K562 (cell line): ENCODE data around the gene LIPM. TPM values are rescaled to one million over a fixed set of nuclear protein-coding genes. Genes with fewer than 3 reads are reported as not detected.

Source experiments
- ATAC-seq: fragments of 200-7000 bp; cut with Tn5 transposase; 3 replicates; pipeline ENCODE4 v1.9.1; 2020; ENCODE audit warnings: moderate library complexity
- BruUV-seq: library from RNA; stranded (reverse); fragments of 400-500 nt; replicated peaks from 2 replicates; lab custom pipeline; 2021; lab: Mats Ljungman, UMichigan
- CTCF ChIA-PET: fragments of 300-600 bp; formaldehyde crosslinking; extraction: SDS; loops from one replicate; lab custom pipeline; 2021; ENCODE audit warnings: low intra/inter-chr PET ratio; lab: Yijun Ruan, JAX
- POLR2A ChIA-PET: fragments of 300-600, 350-650 bp; sonication (Branson Sonifier 250); formaldehyde crosslinking; extraction: SDS; loops from one replicate; lab custom pipeline; 2021; ENCODE audit warnings: antibody characterized with exemption, inconsistent platforms; lab: Yijun Ruan, JAX
- DNase-seq, 4 experiments: peaks; one replicate each; pipeline versions ENCODE4 v3.0.0 to v3.0.0-alpha.2; 2011 to 2018; ENCODE audit warnings: low spot score in 3 of 4, mixed read lengths in 3 of 4; ENCODE audit errors: extremely low read depth in 1 of 4
- FAIRE-seq: peaks from 2 replicates; lab custom pipeline; 2011; peaks lifted over from hg19 to GRCh38; lab: Jason Lieb, UNC
- H2AFZ ChIP-seq: 2 replicates; pipeline ENCODE4 v1.6.0; 2011; ENCODE audit warnings: low read depth, low read length, control low read depth, inconsistent platforms
- H3K27ac ChIP-seq: fragments of 200-600 bp; 3 replicates; pipeline ENCODE4 v1.8.0; 2011; ENCODE audit warnings: low read depth, mild to moderate bottlenecking, control low read depth, inconsistent platforms, low read length, moderate library complexity, mixed read lengths; ENCODE audit errors: extremely low read depth
- H3K27me3 ChIP-seq, 2 experiments: fragments of 300-600 bp in 1 of 2; 2 replicates in 1 of 2; 3 replicates in 1 of 2; pipeline versions ENCODE4 v1.6.0 to v1.8.0; 2011; ENCODE audit warnings: inconsistent platforms in 2 of 2, low read length in 2 of 2, mild to moderate bottlenecking in 1 of 2, mixed read lengths in 1 of 2, moderate library complexity in 1 of 2; ENCODE audit not compliant: control insufficient read depth in 2 of 2, insufficient read depth in 2 of 2
- H3K36me3 ChIP-seq: fragments of 300-600 bp; 3 replicates; pipeline ENCODE4 v1.8.0; 2011; ENCODE audit warnings: mild to moderate bottlenecking, low read length, inconsistent platforms; ENCODE audit not compliant: control insufficient read depth, insufficient read depth
- H3K4me1 ChIP-seq, 2 experiments: fragments of 200-600 bp in 1 of 2; replicated peaks in 1 of 2; 2 replicates in 1 of 2; 3 replicates in 1 of 2; pipeline versions ENCODE4 v1.5.1 to v1.8.0; 2011; ENCODE audit warnings: inconsistent platforms in 2 of 2, low read length in 2 of 2, mild to moderate bottlenecking in 1 of 2, mixed read lengths in 1 of 2, moderate library complexity in 1 of 2; ENCODE audit not compliant: control insufficient read depth in 2 of 2, insufficient read depth in 2 of 2
- H3K4me2 ChIP-seq: 2 replicates; pipeline ENCODE4 v1.6.1; 2011; ENCODE audit warnings: low read length, control low read depth, inconsistent platforms, mixed read lengths; ENCODE audit not compliant: insufficient read depth
- H3K4me3 ChIP-seq: fragments of 200-600 bp; sonication (generic), shearing (Covaris generic); 2 replicates; pipeline ENCODE4 v1.5.1; 2016; ENCODE audit warnings: control low read depth, inconsistent platforms
- H3K79me2 ChIP-seq: fragments of 200-600 bp; 3 replicates; pipeline ENCODE4 v1.8.0; 2011; ENCODE audit warnings: low read length, inconsistent platforms; ENCODE audit not compliant: control insufficient read depth, insufficient read depth
- H3K9ac ChIP-seq, 2 experiments: 2 replicates each; pipeline versions ENCODE4 v1.6.0 to v1.6.1; 2011; ENCODE audit warnings: low read depth in 2 of 2, low read length in 2 of 2, control low read depth in 1 of 2, inconsistent platforms in 1 of 2, mild to moderate bottlenecking in 1 of 2, mixed read lengths in 1 of 2; ENCODE audit not compliant: insufficient read depth in 1 of 2
- H3K9me1 ChIP-seq: one replicate; pipeline ENCODE4 v1.6.0; 2011; ENCODE audit warnings: inconsistent platforms, mild to moderate bottlenecking, low read length, moderate library complexity; ENCODE audit not compliant: control insufficient read depth, insufficient read depth
- H3K9me3 ChIP-seq: replicated peaks from 2 replicates; pipeline ENCODE4 v1.5.1; 2011; ENCODE audit warnings: low read depth, low read length, inconsistent platforms; ENCODE audit not compliant: control insufficient read depth, insufficient read depth
- H4K20me1 ChIP-seq: replicated peaks from 2 replicates; pipeline ENCODE4 v1.6.1; 2011; ENCODE audit warnings: low read length, inconsistent platforms, mixed read lengths; ENCODE audit not compliant: control insufficient read depth, insufficient read depth
- ATF3 ChIP-seq, 2 experiments: fragments of 450-650 bp in 1 of 2; sonication (generic) in 1 of 2; formaldehyde crosslinking in 1 of 2; IDR thresholded peaks in 1 of 2; conservative IDR thresholded peaks in 1 of 2; 2 replicates each; pipeline versions ENCODE4 v1.6.1 to v1.8.1; 2016 to 2023; ENCODE audit warnings: mild to moderate bottlenecking in 2 of 2, moderate library complexity in 2 of 2, inconsistent platforms in 1 of 2, missing genetic modification reagents in 1 of 2
- C11orf30 ChIP-seq: fragments of 450-650 bp; IDR thresholded peaks from 2 replicates; pipeline ENCODE4 v1.6.1; 2016; ENCODE audit warnings: low read depth, mild to moderate bottlenecking
- HBP1 ChIP-seq: fragments of 450-650 bp; formaldehyde crosslinking; IDR thresholded peaks from 2 replicates; pipeline ENCODE4 v1.4.0; 2022; ENCODE audit warnings: missing genetic modification characterization
- HMGXB4 ChIP-seq: sonication (generic); formaldehyde crosslinking; IDR thresholded peaks from 2 replicates; pipeline ENCODE4 v1.8.1; 2023; ENCODE audit warnings: mild to moderate bottlenecking, missing genetic modification reagents
- MTA2 ChIP-seq: fragments of 450-650 bp; IDR thresholded peaks from 2 replicates; pipeline ENCODE4 v1.6.1; 2016; ENCODE audit warnings: low read depth
- WGBS: fragments of 100-300 bp; shearing (Covaris generic); methylation state at CpG from one replicate; pipeline ENCODE4 v1.1.6; 2016; ENCODE audit warnings: low coverage, mixed read lengths; ENCODE audit not compliant: insufficient coverage; ENCODE audit errors: missing lambda C conversion rate; 5-methylcytosine and 5-hydroxymethylcytosine counted together
- in situ Hi-C: fragments of 300-500 bp; cut with MboI; formaldehyde crosslinking; loops from 4 replicates; pipeline ENCODE4 v1.15.0; 2018; ENCODE audit warnings: inconsistent platforms, mixed read lengths
- intact Hi-C: fragments of 100-400 bp; cut with micrococcal nuclease; formaldehyde crosslinking; loops from 2 replicates; pipeline ENCODE4 v1.14.2; 2022
- polyA plus RNA-seq, 8 experiments: library from polyadenylated mRNA; depleted of rRNA in 4 of 8; stranded (reverse) in 5 of 8; unstranded in 3 of 8; fragments of >200 nt; fragmentation: Nextera tagmentation in 2 of 8; fragmentation: Illumina TruSeq in 1 of 8; extraction: Ambion mirVana in 2 of 8; extraction: Trizol in 1 of 8; gene quantifications; 2 replicates each; pipeline versions ENCODE4 v1.2.1 to v1.2.3, GENCODE V29; 2011 to 2014; ENCODE audit warnings: inconsistent platforms in 1 of 8, missing spikeins in 1 of 8
- total RNA-seq, 7 experiments: library from RNA; depleted of rRNA in 6 of 7; stranded (reverse); fragments of >200 nt in 6 of 7; fragmentation: Illumina TruSeq in 2 of 7; extraction: Trizol in 2 of 7; gene quantifications; 2 replicates each; pipeline versions ENCODE4 v1.2.1 to v1.2.3, GENCODE V29; 2011 to 2021; ENCODE audit warnings: low replicate concordance in 1 of 7

LIPM gene
- total and polyA plus RNA-seq, 9 of the 15 experiments (the other 6 are each of a cell fraction or from before 2014, with no cell fraction given) = not detected

DNA sequence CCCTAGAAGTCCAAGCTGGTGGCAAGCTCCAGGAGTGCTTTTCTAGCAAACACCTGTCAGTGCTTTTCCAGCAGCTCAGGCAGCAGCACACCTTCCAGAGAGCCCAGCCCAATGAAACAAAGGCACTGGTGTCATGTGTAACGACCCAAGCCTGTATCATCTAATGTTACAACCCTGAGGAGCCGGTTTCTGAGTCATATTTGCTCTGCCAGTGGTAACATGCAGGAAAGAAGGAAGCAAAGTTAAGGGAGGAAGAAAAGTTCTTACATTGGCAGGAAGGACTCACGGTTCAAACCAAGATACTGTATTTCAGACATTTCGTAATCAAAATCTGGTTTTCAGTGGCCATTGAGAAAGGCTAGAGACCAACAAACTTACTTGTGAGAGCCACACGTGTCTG, 49.2 kb downstream of the LIPM start, which contains the start of gene ANKRD22:
Gene ANKRD22, minus strand, starts transcription at position 139 of the 400 bp plus-strand sequence. CDS start 237 bp downstream, outside the sequence.
- H3K27me3 ChIP-seq = no peaks in the 10 kb centered on the region
- FAIRE-seq (no peak), DNase-seq (no peak), ATAC-seq (no peak)
- BruUV-seq = no TSS peak
- no peaks in the 10 kb centered on the region for H3K36me3 ChIP-seq
- intact Hi-C loops = no loop called here
- 3% methylated on average over 4 of the region's 5 CpGs for WGBS
- ChIA-PET POLR2A (no interaction called here), CTCF (no interaction called here)
- in situ Hi-C loops = no loop called here
- no peaks in the 10 kb centered on the region for H3K9me1 ChIP-seq
- H3K9me3 ChIP-seq = no peaks in the 10 kb centered on the region
- no peak within 1 kb of the TSS for H3K4me3 ChIP-seq
- H3K4me1 ChIP-seq = no peaks in the 10 kb centered on the region
- no peaks in the 10 kb centered on the region for H4K20me1 ChIP-seq
- no peak within 1 kb of the TSS for H2AFZ ChIP-seq
- no peak within 1 kb of the TSS for H3K4me2 ChIP-seq
- H3K9ac ChIP-seq = no peak within 1 kb of the TSS
- no peak within 1 kb of the TSS for H3K27ac ChIP-seq
- TF ChIP-seq HBP1 (CRISPR knock-in tag) (no peak), C11orf30 (no peak), MTA2 (no peak)
- no peaks in the 10 kb centered on the region for H3K79me2 ChIP-seq

DNA sequence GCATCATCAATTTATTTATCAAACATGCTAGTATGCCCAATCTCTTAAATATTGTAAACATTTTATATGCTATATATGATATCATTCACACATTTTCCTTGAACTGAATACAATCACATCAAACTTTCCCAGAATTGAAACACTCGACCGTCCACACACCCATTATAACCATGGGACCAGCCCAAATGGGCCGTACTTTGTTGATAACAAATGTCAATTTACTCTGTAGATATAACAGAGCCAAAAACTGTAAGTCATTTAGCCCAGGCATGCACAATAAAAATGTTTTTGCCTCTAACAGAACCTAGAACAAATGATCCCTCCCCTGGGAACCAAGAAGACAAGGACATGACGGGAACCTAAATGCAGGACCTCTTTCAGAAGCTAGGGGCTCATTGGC, 49.8 kb downstream of the LIPM start:
- DNase-seq = no peak
- no peak overlapping the region for H3K9ac ChIP-seq
- H3K9me3 ChIP-seq = no peaks in the 10 kb centered on the region
- ATAC-seq = no peak
- intact Hi-C loops (no loop called here), in situ Hi-C loops (no loop called here)
- POLR2A ChIA-PET = no interaction called here
- no peak overlapping the region for H3K27ac ChIP-seq
- H3K27me3 ChIP-seq = no peaks in the 10 kb centered on the region
- H3K79me2 ChIP-seq = no peaks in the 10 kb centered on the region
- no peaks in the 10 kb centered on the region for H3K4me1 ChIP-seq
- H4K20me1 ChIP-seq = no peaks in the 10 kb centered on the region
- no peak overlapping the region for H3K4me2 ChIP-seq
- no TSS peak for BruUV-seq
- H3K9me1 ChIP-seq = no peaks in the 10 kb centered on the region
- 0% methylated on average over 4 of the region's 4 CpGs for WGBS
- no peak overlapping the region for H3K4me3 ChIP-seq
- no peak for FAIRE-seq
- H2AFZ ChIP-seq = no peak overlapping the region
- TF ChIP-seq HMGXB4 (CRISPR knock-in tag) = no peak
- 0 out of 2 replicates have a peak, but pooled peaks have one; percentile 12 for TF ChIP-seq ATF3 (IDR thresholded peaks at IDR 0.05)
- no peak for TF ChIP-seq ATF3 (CRISPR knock-in tag; conservative IDR thresholded peaks at IDR 0.05)
- TF ChIP-seq, all 486 proteins: peak for 1
- CTCF ChIA-PET = no interaction called here
- no peaks in the 10 kb centered on the region for H3K36me3 ChIP-seq
